ENCODE data around the gene FCRLB.
"Not testable (repeated sequence)": the region's sequence is repeated elsewhere in the genome, so short reads cannot be mapped to it uniquely, and the experiment has no call there.

FCRLB gene

GRCh38 chr1:161720956-161721737, at the start of gene FCRLB:
Gene FCRLB (plus strand): TSS chr1:161721544. CDS start chr1:161722673, 1,129 bp downstream.
- DNase-seq (ENCODE audit: low spot score) = no peak

- not testable (repeated sequence) for DNase-seq (ENCODE audit: low spot score)
These were observed 47.9 kb upstream of the FCRLB start for GRCh38 chr1:161673437-161673836.

DNA sequence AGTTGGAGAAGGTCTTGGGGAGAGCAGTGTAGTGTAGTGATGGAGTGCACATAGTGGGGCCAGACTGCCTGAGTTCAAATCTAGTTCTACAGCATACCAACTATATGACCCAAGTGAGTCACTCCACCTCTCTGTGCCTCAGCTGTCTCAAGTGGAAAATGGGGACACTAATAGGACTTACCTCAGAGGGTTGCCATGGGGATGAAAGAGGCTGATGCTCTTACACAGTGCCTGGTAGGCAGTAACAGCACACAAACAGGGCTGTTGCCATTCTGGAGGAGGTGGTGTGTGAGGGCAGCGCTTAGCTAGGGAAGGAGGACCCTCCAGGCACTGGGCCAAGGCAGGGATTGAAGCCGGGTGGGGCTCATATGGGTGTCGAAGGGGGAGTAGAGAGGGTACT, 46.9 kb upstream of the FCRLB start:
- not testable (repeated sequence) for DNase-seq (ENCODE audit: low spot score)

GRCh38 chr1:161674908-161675307, 46.4 kb upstream of the FCRLB start:
- not testable (repeated sequence) for DNase-seq (ENCODE audit: low spot score)

- no peak for DNase-seq (ENCODE audit: low spot score)
These were observed 44.9 kb upstream of the FCRLB start for GRCh38 chr1:161676441-161676840.

GRCh38 chr1:161676958-161677689, 44.2 kb upstream of the FCRLB start:
- no peak for DNase-seq (ENCODE audit: low spot score)

- no peak for DNase-seq (ENCODE audit: low spot score)
These were observed 42.8 kb upstream of the FCRLB start for GRCh38 chr1:161678500-161678899.

DNA sequence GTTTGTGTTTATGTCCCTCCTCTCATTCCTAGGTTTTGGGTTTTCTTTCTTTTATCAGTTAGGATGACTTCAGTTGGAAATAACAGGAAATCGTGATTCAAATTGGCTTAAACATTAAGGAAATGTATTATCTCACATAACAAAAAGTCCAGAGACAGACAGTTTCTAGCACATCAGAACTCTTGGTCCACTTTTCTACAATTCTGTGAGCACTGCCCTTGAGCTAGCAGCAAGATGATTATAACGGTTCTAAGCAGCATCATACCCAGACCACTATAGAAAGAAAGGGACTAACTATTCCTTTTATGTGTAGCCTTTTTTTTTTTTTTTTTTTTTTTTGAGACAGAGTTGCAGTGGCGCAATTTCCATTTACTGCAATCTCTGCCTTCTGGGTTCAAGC, 39.5 kb upstream of the FCRLB start:
- DNase-seq (ENCODE audit: low spot score) = no peak

GRCh38 chr1:161688946-161689345, 32.4 kb upstream of the FCRLB start:
- no peak for DNase-seq (ENCODE audit: low spot score)

- DNase-seq (ENCODE audit: low spot score) = no peak
These were observed 29.5 kb upstream of the FCRLB start for GRCh38 chr1:161691846-161692245.

- DNase-seq (ENCODE audit: low spot score) = not testable (repeated sequence)
These were observed 28.2 kb upstream of the FCRLB start for GRCh38 chr1:161693020-161693712.

- DNase-seq (ENCODE audit: low spot score) = not testable (repeated sequence)
These were observed 23.0 kb upstream of the FCRLB start for GRCh38 chr1:161698302-161698701.

GRCh38 chr1:161702250-161702649, 19.1 kb upstream of the FCRLB start:
- no peak for DNase-seq (ENCODE audit: low spot score)

DNA sequence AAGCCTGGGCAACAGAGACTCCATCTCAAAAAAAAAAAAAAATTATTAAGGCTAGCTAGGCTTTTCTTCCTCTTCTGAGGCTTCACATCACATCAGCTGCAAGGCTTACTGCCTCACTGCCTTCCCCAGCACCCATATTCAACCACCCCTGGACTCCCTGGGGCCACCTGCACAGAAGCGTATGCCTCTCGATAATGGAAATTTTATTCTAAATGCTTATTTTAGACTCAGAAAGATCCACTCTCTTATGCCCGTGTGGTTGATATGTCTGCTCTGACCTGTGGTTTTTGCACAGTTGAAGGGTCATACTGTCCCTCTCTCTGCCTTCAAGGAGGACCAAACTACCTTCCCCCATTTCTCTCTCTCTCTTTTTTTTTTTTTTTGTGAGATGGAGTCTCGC, 15.8 kb upstream of the FCRLB start:
- no peak for DNase-seq (ENCODE audit: low spot score)

GRCh38 chr1:161706113-161706481, 15.2 kb upstream of the FCRLB start:
- DNase-seq (ENCODE audit: low spot score) = no peak

GRCh38 chr1:161706482-161707347, 14.6 kb upstream of the FCRLB start, which contains the start of gene FCRLA:
Gene FCRLA (plus strand): TSS chr1:161707229. CDS start chr1:161707265, 36 bp downstream.
- DNase-seq (ENCODE audit: low spot score) = peak; percentile 87

DNA sequence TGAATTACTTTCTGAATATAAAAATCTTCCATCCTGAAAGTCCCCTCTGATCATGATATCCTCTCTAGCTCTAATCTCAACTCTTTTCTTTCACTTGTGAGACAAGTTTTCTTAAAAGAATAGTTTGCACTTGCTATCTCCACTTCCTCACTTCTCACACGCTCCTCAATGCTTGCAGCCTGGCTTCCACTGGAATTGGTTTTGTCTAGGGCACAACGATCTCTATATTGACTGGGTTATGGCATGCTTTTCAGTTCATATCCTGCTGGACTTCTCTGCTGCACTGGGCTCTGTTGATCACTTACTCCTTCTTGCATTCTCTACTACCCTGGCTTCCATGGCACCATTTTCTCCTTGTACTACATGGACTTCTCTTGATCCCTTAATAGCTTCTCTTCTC, 13.8 kb upstream of the FCRLB start:
- no peak for DNase-seq (ENCODE audit: low spot score)

GRCh38 chr1:161709373-161709772, 12.0 kb upstream of the FCRLB start:
- DNase-seq (ENCODE audit: low spot score) = no peak

DNA sequence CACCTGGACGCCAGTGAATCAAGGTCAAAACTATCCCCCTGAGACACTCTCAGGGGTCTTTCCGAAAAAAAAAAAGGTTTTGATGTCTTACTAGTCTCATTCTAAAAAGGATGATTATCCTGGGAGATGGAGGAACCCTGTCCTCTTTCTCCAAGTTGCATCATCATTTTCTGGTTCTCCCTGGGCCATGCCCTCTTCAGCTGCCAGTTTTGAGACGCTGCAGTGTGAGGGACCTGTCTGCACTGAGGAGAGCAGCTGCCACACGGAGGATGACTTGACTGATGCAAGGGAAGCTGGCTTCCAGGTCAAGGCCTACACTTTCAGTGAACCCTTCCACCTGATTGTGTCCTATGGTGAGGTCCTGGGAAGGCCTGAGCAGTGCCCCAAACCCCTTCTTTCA, 10.8 kb upstream of the FCRLB start:
- no peak for DNase-seq (ENCODE audit: low spot score)

DNA sequence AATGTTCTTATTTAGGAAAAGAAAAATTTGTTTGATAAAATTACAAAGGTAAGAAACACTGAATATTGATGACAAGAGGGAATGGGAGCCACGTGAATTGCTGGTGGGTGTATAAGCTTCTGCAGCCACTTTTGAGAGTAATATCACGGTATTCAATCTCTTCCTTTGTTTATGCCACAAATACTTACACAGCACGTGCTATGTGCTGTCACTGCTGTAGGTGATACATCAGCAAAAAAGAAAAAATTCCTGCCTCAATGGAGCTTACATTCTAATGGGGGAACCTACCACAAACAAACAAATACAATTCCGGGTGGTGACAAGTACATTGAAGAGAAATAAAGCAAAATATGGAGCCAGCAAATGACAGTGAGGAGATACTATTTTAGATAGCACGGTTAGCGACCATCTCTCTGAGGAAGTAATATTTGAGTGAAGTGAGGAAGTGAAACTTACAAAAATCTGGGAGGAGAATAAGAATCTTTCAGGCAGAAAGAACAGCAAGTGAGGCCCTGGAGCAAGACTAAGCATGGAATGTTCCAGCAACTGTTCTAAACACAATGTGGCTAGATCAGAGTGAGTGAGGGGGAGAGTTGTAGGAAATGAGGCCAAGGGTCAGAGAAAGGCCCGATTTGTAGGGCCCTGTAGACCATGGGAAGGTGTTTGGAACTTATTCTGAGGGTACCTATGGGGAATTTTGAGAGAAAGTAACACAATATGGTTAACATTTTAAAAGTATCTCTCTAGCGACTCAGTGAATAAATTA, 2.6 kb upstream of the FCRLB start:
- DNase-seq (ENCODE audit: low spot score) = no peak

DNA sequence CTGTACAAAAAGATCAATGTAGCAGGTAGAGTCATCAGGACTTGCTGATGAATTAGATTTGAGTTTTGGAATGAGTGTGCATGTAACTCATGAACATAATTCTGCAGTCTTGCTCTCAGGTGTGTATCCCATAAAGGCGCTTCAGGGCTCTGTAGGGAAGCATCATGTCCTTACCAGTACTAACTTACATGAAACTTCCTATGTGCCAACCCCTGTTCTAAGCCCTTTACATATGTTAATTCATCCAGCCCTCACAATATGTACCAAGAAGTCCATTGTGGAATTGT, 2.1 kb upstream of the FCRLB start:
- DNase-seq (ENCODE audit: low spot score) = no peak
